HepG2 (cell line): Measurements from ENCODE around the gene PLK3. TPM values are rescaled to one million over a fixed set of nuclear protein-coding genes. Genes with fewer than 3 reads are reported as not detected.
A peak's percentile ranks its signal among the peaks of the same experiment; 100 is the strongest.

ENCODE experiments used
- AKAP8 ChIP-seq: sonication (generic); formaldehyde crosslinking; IDR thresholded peaks from 2 replicates; pipeline ENCODE4 v1.5.1; 2020; ENCODE audit warnings: mild to moderate bottlenecking, missing genetic modification reagents
- ASH2L ChIP-seq: fragments of 300-600, 200-600 bp; sonication (generic); IDR thresholded peaks from 2 replicates; pipeline ENCODE4 v1.7.0; 2017; ENCODE audit warnings: low read depth, mild to moderate bottlenecking, moderate library complexity, mixed read lengths, low read length; ENCODE audit not compliant: insufficient read length
- CENPT ChIP-seq: sonication (generic); formaldehyde crosslinking; IDR thresholded peaks from 2 replicates; pipeline ENCODE4 v1.8.0; 2022; ENCODE audit warnings: low read depth, mild to moderate bottlenecking, moderate library complexity, missing genetic modification reagents
- CENPX ChIP-seq: sonication (generic); formaldehyde crosslinking; IDR thresholded peaks from 2 replicates; pipeline ENCODE4 v1.9.0; 2021; ENCODE audit warnings: mild to moderate bottlenecking, missing genetic modification reagents, moderate library complexity
- EP300 ChIP-seq, 3 experiments: sonication (generic) in 1 of 3; formaldehyde crosslinking in 1 of 3; IDR thresholded peaks; 2 replicates each; pipeline versions ENCODE4 v1.5.1 to v1.6.1; 2011 to 2020; ENCODE audit warnings: low read depth in 2 of 3, low read length in 2 of 3, borderline replicate concordance in 1 of 3, improper control_type of control experiment in 1 of 3, mild to moderate bottlenecking in 1 of 3, missing genetic modification reagents in 1 of 3, moderate library complexity in 1 of 3
- HDAC1 ChIP-seq: sonication (generic); formaldehyde crosslinking; IDR thresholded peaks from 2 replicates; pipeline ENCODE4 v1.5.1; 2020; ENCODE audit warnings: mild to moderate bottlenecking, missing genetic modification reagents
- NR2F1 ChIP-seq, 2 experiments: fragments of 450-650 bp in 1 of 2; formaldehyde crosslinking in 1 of 2; IDR thresholded peaks; 2 replicates each; pipeline versions ENCODE4 v1.5.0 to v1.6.1; 2016 to 2020; ENCODE audit warnings: mild to moderate bottlenecking in 1 of 2, missing compliant biosample characterization in 1 of 2, missing genetic modification reagents in 1 of 2, moderate library complexity in 1 of 2
- PLRG1 ChIP-seq: fragments of 450-650 bp; conservative IDR thresholded peaks from 2 replicates; pipeline ENCODE4 v1.6.1; 2016
- TARDBP ChIP-seq: sonication (generic); formaldehyde crosslinking; IDR thresholded peaks from 2 replicates; pipeline ENCODE4 v1.8.0; 2022; ENCODE audit warnings: mild to moderate bottlenecking, missing genetic modification reagents
- ZNF263 ChIP-seq: sonication (generic); formaldehyde crosslinking; IDR thresholded peaks from 2 replicates; pipeline ENCODE4 v1.4.0; 2020; ENCODE audit warnings: missing genetic modification reagents
- polyA plus RNA-seq, 8 experiments: library from polyadenylated mRNA; depleted of rRNA in 3 of 8; stranded (reverse) in 7 of 8; unstranded in 1 of 8; fragments of >200 nt; fragmentation: Illumina TruSeq in 4 of 8; extraction: Trizol in 4 of 8; gene quantifications; 2 replicates each; pipeline versions ENCODE4 v1.2.1 to v1.2.3, GENCODE V29; 2011 to 2016; ENCODE audit warnings: low read depth in 4 of 8, missing spikeins in 1 of 8, mixed read lengths in 1 of 8; ENCODE audit not compliant: insufficient read depth in 1 of 8
- total RNA-seq, 5 experiments: library from RNA; depleted of rRNA; stranded (reverse); fragments of >200 nt; fragmentation: Illumina TruSeq; extraction: Trizol; gene quantifications; 2 replicates each; pipeline ENCODE4 v1.2.3, GENCODE V29; 2016; ENCODE audit warnings: low read depth in 1 of 5
- TF ChIP-seq, protein P1 (sequence below): sonication (generic); formaldehyde crosslinking; IDR thresholded peaks from 2 replicates; pipeline ENCODE4 v1.5.1; 2020; ENCODE audit warnings: missing genetic modification reagents, mild to moderate bottlenecking, borderline replicate concordance
- TF ChIP-seq, protein P2 (sequence below): IDR thresholded peaks from 2 replicates; pipeline ENCODE4 v1.6.1; 2016; ENCODE audit warnings: missing biosample characterization, missing genetic modification reagents, low read depth
- TF ChIP-seq, protein P3 (sequence below): sonication (generic); IDR thresholded peaks from 2 replicates; pipeline ENCODE4 v1.6.1; 2016; ENCODE audit warnings: low read depth, borderline replicate concordance
- TF ChIP-seq, protein P4 (sequence below): sonication (generic); formaldehyde crosslinking; conservative IDR thresholded peaks from 2 replicates; pipeline ENCODE4 v1.4.0; 2020; ENCODE audit warnings: missing genetic modification reagents
- TF ChIP-seq, protein P5 (sequence below): sonication (generic); formaldehyde crosslinking; IDR thresholded peaks from 2 replicates; pipeline ENCODE4 v1.4.0; 2020; ENCODE audit warnings: missing genetic modification reagents
- TF ChIP-seq, protein P6 (sequence below): IDR thresholded peaks from 2 replicates; pipeline ENCODE4 v1.6.1; 2016; ENCODE audit warnings: low read depth, borderline replicate concordance
- TF ChIP-seq, protein P7 (sequence below): sonication (generic); formaldehyde crosslinking; conservative IDR thresholded peaks from 2 replicates; pipeline ENCODE4 v1.8.0; 2022; ENCODE audit warnings: missing genetic modification reagents

Gene PLK3
- total and polyA plus RNA-seq, 2 of the 13 experiments (the other 11 are each of a cell fraction or from before 2014, with no cell fraction given) = 9.8 to 16.9 TPM

DNA sequence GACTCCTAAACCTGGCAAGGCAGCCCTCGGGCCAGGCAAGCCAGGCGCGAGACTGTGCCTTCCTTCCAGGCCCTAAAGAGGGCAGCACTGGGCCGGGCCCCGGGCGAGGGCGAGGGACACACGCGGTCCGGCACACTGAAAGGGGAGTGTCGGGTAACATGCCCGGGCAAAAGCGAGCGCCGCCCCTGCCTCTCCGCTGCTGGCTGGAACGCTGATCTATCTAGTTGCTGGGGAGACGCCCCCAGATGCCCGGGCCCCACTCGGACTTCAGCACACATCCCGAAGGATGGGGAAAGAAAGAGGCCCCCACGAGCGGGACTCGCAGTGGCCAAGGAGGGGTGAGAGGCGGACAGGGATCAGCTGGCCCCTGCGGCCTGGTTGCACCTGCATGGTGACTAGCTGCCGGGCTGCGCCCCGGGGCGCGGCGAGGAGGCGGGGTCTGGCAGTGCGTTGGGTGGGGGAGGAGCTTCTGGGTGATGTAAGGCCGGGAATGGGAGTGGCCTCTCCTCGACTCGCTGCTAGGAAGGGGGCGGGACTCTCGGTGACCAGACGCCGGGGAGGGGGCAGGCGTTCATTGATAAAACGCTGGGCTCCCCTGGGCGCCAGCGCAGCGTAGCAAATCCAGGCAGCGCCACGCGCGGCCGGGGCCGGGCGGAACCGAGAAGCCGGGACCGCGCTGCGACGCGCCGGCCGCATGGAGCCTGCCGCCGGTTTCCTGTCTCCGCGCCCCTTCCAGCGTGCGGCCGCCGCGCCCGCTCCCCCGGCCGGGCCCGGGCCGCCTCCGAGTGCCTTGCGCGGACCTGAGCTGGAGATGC is at the start of gene PLK3 (continued):
- TF ChIP-seq, protein P1, sequence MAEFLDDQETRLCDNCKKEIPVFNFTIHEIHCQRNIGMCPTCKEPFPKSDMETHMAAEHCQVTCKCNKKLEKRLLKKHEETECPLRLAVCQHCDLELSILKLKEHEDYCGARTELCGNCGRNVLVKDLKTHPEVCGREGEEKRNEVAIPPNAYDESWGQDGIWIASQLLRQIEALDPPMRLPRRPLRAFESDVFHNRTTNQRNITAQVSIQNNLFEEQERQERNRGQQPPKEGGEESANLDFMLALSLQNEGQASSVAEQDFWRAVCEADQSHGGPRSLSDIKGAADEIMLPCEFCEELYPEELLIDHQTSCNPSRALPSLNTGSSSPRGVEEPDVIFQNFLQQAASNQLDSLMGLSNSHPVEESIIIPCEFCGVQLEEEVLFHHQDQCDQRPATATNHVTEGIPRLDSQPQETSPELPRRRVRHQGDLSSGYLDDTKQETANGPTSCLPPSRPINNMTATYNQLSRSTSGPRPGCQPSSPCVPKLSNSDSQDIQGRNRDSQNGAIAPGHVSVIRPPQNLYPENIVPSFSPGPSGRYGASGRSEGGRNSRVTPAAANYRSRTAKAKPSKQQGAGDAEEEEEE = peak; percentile 64; the same call in 1 of the 2 replicates
- no peak for TF ChIP-seq CENPT (CRISPR knock-in tag)
- TF ChIP-seq, protein P2, sequence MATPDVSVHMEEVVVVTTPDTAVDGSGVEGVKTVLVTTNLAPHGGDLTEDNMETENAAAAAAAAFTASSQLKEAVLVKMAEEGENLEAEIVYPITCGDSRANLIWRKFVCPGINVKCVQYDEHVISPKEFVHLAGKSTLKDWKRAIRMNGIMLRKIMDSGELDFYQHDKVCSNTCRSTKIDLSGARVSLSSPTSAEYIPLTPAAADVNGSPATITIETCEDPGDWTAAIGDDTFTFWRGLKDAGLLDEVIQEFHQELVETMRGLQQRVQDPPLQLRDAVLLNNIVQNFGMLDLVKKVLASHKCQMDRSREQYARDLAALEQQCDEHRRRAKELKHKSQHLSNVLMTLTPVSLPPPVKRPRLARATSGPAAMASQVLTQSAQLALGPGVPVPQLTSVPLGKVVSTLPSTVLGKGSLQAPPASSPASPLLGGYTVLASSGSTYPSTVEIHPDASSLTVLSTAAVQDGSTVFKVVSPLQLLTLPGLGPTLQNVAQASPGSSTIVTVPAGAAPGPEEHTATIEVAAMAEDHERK (CRISPR knock-in tag) = no peak; the same call in 1 of the 2 replicates
- peak; percentile 81; the same call in 1 of the 2 replicates for TF ChIP-seq TARDBP (CRISPR knock-in tag)
- peak; percentile 13 to 54; a peak in 1 of 4 replicates for TF ChIP-seq EP300 (IDR thresholded peaks at IDR 0.05; ENCODE audit: low read depth in 2 of 2, low read length in 2 of 2)
- no peak; the same call in 1 of the 2 replicates for TF ChIP-seq EP300 (CRISPR knock-in tag; IDR thresholded peaks at IDR 0.05; ENCODE audit: borderline replicate concordance)
- TF ChIP-seq PLRG1 = no peak
- no peak for TF ChIP-seq CENPX
- TF ChIP-seq, protein P3, sequence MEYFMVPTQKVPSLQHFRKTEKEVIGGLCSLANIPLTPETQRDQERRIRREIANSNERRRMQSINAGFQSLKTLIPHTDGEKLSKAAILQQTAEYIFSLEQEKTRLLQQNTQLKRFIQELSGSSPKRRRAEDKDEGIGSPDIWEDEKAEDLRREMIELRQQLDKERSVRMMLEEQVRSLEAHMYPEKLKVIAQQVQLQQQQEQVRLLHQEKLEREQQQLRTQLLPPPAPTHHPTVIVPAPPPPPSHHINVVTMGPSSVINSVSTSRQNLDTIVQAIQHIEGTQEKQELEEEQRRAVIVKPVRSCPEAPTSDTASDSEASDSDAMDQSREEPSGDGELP = peak; percentile 96
- TF ChIP-seq HDAC1 = peak; percentile 91
- TF ChIP-seq, protein P4, sequence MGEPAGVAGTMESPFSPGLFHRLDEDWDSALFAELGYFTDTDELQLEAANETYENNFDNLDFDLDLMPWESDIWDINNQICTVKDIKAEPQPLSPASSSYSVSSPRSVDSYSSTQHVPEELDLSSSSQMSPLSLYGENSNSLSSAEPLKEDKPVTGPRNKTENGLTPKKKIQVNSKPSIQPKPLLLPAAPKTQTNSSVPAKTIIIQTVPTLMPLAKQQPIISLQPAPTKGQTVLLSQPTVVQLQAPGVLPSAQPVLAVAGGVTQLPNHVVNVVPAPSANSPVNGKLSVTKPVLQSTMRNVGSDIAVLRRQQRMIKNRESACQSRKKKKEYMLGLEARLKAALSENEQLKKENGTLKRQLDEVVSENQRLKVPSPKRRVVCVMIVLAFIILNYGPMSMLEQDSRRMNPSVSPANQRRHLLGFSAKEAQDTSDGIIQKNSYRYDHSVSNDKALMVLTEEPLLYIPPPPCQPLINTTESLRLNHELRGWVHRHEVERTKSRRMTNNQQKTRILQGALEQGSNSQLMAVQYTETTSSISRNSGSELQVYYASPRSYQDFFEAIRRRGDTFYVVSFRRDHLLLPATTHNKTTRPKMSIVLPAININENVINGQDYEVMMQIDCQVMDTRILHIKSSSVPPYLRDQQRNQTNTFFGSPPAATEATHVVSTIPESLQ = 0 out of 2 replicates have a peak, but pooled peaks have one; percentile 33
- TF ChIP-seq, protein P5, sequence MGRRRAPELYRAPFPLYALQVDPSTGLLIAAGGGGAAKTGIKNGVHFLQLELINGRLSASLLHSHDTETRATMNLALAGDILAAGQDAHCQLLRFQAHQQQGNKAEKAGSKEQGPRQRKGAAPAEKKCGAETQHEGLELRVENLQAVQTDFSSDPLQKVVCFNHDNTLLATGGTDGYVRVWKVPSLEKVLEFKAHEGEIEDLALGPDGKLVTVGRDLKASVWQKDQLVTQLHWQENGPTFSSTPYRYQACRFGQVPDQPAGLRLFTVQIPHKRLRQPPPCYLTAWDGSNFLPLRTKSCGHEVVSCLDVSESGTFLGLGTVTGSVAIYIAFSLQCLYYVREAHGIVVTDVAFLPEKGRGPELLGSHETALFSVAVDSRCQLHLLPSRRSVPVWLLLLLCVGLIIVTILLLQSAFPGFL (CRISPR knock-in tag) = no peak
- TF ChIP-seq ASH2L = peak; percentile 53
- TF ChIP-seq, protein P6, sequence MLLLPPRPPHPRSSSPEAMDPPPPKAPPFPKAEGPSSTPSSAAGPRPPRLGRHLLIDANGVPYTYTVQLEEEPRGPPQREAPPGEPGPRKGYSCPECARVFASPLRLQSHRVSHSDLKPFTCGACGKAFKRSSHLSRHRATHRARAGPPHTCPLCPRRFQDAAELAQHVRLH (CRISPR knock-in tag) = peak; percentile 92
- TF ChIP-seq NR2F1 (CRISPR knock-in tag; IDR thresholded peaks at IDR 0.05) = no peak
- no peak for TF ChIP-seq ZNF263
- TF ChIP-seq, protein P7, sequence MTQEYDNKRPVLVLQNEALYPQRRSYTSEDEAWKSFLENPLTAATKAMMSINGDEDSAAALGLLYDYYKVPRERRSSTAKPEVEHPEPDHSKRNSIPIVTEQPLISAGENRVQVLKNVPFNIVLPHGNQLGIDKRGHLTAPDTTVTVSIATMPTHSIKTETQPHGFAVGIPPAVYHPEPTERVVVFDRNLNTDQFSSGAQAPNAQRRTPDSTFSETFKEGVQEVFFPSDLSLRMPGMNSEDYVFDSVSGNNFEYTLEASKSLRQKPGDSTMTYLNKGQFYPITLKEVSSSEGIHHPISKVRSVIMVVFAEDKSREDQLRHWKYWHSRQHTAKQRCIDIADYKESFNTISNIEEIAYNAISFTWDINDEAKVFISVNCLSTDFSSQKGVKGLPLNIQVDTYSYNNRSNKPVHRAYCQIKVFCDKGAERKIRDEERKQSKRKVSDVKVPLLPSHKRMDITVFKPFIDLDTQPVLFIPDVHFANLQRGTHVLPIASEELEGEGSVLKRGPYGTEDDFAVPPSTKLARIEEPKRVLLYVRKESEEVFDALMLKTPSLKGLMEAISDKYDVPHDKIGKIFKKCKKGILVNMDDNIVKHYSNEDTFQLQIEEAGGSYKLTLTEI = no peak
- TF ChIP-seq AKAP8 (CRISPR knock-in tag) = peak; percentile 51; the same call in 1 of the 2 replicates
